Liver (tissue), 9 donors: ENCODE results near the gene KLF4. TPM values are rescaled to one million over a fixed set of nuclear protein-coding genes. Genes with fewer than 3 reads are reported as not detected.

Experiments
- DNase-seq: peaks from one replicate; pipeline ENCODE4 v3.0.0-alpha.2; 2017; ENCODE audit warnings: low spot score
- H3K27ac ChIP-seq, 2 donors: one replicate each; pipeline ENCODE4 v1.7.0; 2013; ENCODE audit warnings: inconsistent platforms in 2 of 2, low read length in 2 of 2, control low read depth in 1 of 2, low read depth in 1 of 2, mild to moderate bottlenecking in 1 of 2
- H3K27me3 ChIP-seq, 4 donors: one replicate each; pipeline versions ENCODE4 v1.6.1 to v1.7.0; 2013; ENCODE audit warnings: low read length in 3 of 4, inconsistent platforms in 1 of 4, mild to moderate bottlenecking in 1 of 4, moderate library complexity in 1 of 4; ENCODE audit not compliant: control insufficient read depth in 4 of 4, insufficient read depth in 4 of 4
- H3K36me3 ChIP-seq, 4 donors: one replicate each; pipeline versions ENCODE4 v1.6.1 to v1.7.0; 2013; ENCODE audit warnings: low read length in 3 of 4, mild to moderate bottlenecking in 3 of 4, low read depth in 1 of 4, moderate library complexity in 1 of 4; ENCODE audit not compliant: control insufficient read depth in 4 of 4, insufficient read depth in 3 of 4
- H3K4me1 ChIP-seq, 4 donors: one replicate each; pipeline versions ENCODE4 v1.6.1 to v1.7.0; 2013; ENCODE audit warnings: low read length in 3 of 4, mild to moderate bottlenecking in 3 of 4, moderate library complexity in 1 of 4; ENCODE audit not compliant: control insufficient read depth in 4 of 4, insufficient read depth in 4 of 4
- H3K4me3 ChIP-seq, 3 donors: one replicate each; pipeline versions ENCODE4 v1.6.1 to v1.7.0; 2013; ENCODE audit warnings: low read length in 3 of 3, control low read depth in 1 of 3, low read depth in 1 of 3, mild to moderate bottlenecking in 1 of 3
- H3K9ac ChIP-seq, 2 donors: one replicate each; pipeline ENCODE4 v1.7.0; 2013; ENCODE audit warnings: low read length in 2 of 2, mild to moderate bottlenecking in 2 of 2, moderate library complexity in 2 of 2, control low read depth in 1 of 2, low read depth in 1 of 2
- H3K9me3 ChIP-seq, 4 donors: one replicate each; pipeline versions ENCODE4 v1.6.1 to v1.7.0; 2013; ENCODE audit warnings: low read length in 3 of 4; ENCODE audit not compliant: control insufficient read depth in 4 of 4
- ATF3 ChIP-seq: IDR thresholded peaks from 2 replicates; pipeline ENCODE4 v1.6.1; 2016; ENCODE audit warnings: antibody characterized with exemption
- EGR1 ChIP-seq, 2 donors: IDR thresholded peaks; 2 replicates each; pipeline ENCODE4 v1.6.1; 2016 to 2018; ENCODE audit warnings: antibody characterized with exemption in 2 of 2, low read depth in 2 of 2
- FOXA2 ChIP-seq: IDR thresholded peaks from 2 replicates; pipeline ENCODE4 v1.6.1; 2016; ENCODE audit warnings: antibody characterized with exemption
- GABPA ChIP-seq, 2 donors: IDR thresholded peaks in 1 of 2; conservative IDR thresholded peaks in 1 of 2; 2 replicates each; pipeline ENCODE4 v1.6.1; 2016; ENCODE audit warnings: antibody characterized with exemption in 2 of 2, mild to moderate bottlenecking in 1 of 2, moderate library complexity in 1 of 2
- HNF4A ChIP-seq, 2 donors: conservative IDR thresholded peaks; 2 replicates each; pipeline ENCODE4 v1.6.1; 2016; ENCODE audit warnings: antibody characterized with exemption in 2 of 2, mild to moderate bottlenecking in 2 of 2
- HNF4G ChIP-seq: IDR thresholded peaks from 2 replicates; pipeline ENCODE4 v1.6.1; 2016; ENCODE audit warnings: antibody characterized with exemption
- JUND ChIP-seq, 2 donors: IDR thresholded peaks; 2 replicates each; pipeline ENCODE4 v1.6.1; 2016; ENCODE audit warnings: antibody characterized with exemption in 2 of 2
- NR2F2 ChIP-seq: IDR thresholded peaks from 2 replicates; pipeline ENCODE4 v1.6.1; 2016; ENCODE audit warnings: antibody characterized with exemption
- RAD21 ChIP-seq, 2 donors: IDR thresholded peaks; 2 replicates each; pipeline ENCODE4 v1.6.1; 2016; ENCODE audit warnings: antibody characterized with exemption in 2 of 2, mild to moderate bottlenecking in 2 of 2
- REST ChIP-seq: IDR thresholded peaks from 2 replicates; pipeline ENCODE4 v1.6.1; 2016; ENCODE audit warnings: antibody characterized with exemption, mild to moderate bottlenecking
- RXRA ChIP-seq, 2 donors: IDR thresholded peaks; 2 replicates each; pipeline ENCODE4 v1.6.1; 2017 to 2018; ENCODE audit warnings: antibody characterized with exemption in 2 of 2, mild to moderate bottlenecking in 1 of 2
- TAF1 ChIP-seq: conservative IDR thresholded peaks from 2 replicates; pipeline ENCODE4 v1.6.1; 2016; ENCODE audit warnings: antibody characterized with exemption, mild to moderate bottlenecking
- YY1 ChIP-seq: IDR thresholded peaks from 2 replicates; pipeline ENCODE4 v1.6.1; 2016; ENCODE audit warnings: antibody characterized with exemption, mild to moderate bottlenecking
- ZBTB33 ChIP-seq: IDR thresholded peaks from 2 replicates; pipeline ENCODE4 v1.6.1; 2016; ENCODE audit warnings: antibody characterized with exemption
- WGBS: extraction: QIAGEN DNeasy Blood & Tissue Kit; methylation state at CpG from one replicate; pipeline ENCODE4 v1.1.7; 2013; 5-methylcytosine and 5-hydroxymethylcytosine counted together
- polyA plus RNA-seq, 2 donors: library from polyadenylated mRNA; stranded (reverse) in 1 of 2; unstranded in 1 of 2; fragments of 200-250 nt in 1 of 2; fragments of >200 nt in 1 of 2; fragmentation: Nextera tagmentation in 1 of 2; extraction: Ambion mirVana in 1 of 2; gene quantifications; one replicate each; pipeline versions ENCODE4 v1.2.1 to v1.2.3, GENCODE V29; 2013 to 2015
- total RNA-seq, 2 donors: library from RNA; depleted of rRNA; stranded (reverse); fragments of >200 nt; gene quantifications; one replicate each; pipeline ENCODE4 v1.2.3, GENCODE V29; 2014
- donor health status: healthy.
- donor health status: healthy.
- donor health status: healthy.
- donor health status: healthy.
- donor health status: healthy.

The KLF4 gene
- total and polyA plus RNA-seq, 4 donors: 1.1 to 7.4 (median 3.2) TPM

- no peak for TF ChIP-seq NR2F2
- TF ChIP-seq RXRA (IDR thresholded peaks at IDR 0.05): no peak
- no peak for TF ChIP-seq HNF4G
- TF ChIP-seq FOXA2: no peak
- no peak for TF ChIP-seq TAF1
- no peak for TF ChIP-seq ATF3
- no peak for TF ChIP-seq EGR1 (IDR thresholded peaks at IDR 0.05; ENCODE audit: low read depth in 2 of 2)
- no peak for TF ChIP-seq REST
- no peak for TF ChIP-seq HNF4A (conservative IDR thresholded peaks at IDR 0.05)
- TF ChIP-seq YY1: no peak
- no peaks in the 10 kb centered on the region for H3K36me3 ChIP-seq
- H3K9ac ChIP-seq: no peak overlapping the region
- no peak for DNase-seq
- no peaks in the 10 kb centered on the region for H3K9me3 ChIP-seq
- H3K27me3 ChIP-seq: no peaks in the 10 kb centered on the region
- no peaks in the 10 kb centered on the region for H3K4me1 ChIP-seq
- WGBS: 91% methylated on average over 4 of the region's 4 CpGs
- no peak overlapping the region for H3K4me3 ChIP-seq
- no peak overlapping the region for H3K27ac ChIP-seq
These were observed 10.8 kb downstream of the KLF4 start for GRCh38 chr9:107478805-107479204.

- H3K36me3 ChIP-seq: no peaks in the 10 kb centered on the region
- no peaks in the 10 kb centered on the region for H3K4me1 ChIP-seq
- no peak overlapping the region for H3K27ac ChIP-seq
- no peaks in the 10 kb centered on the region for H3K27me3 ChIP-seq
- H3K4me3 ChIP-seq: no peak overlapping the region
- WGBS: 87% methylated on average over 6 of the region's 6 CpGs
- TF ChIP-seq GABPA (IDR thresholded peaks at IDR 0.05 in 1 of 2, conservative IDR thresholded peaks at IDR 0.05 in 1 of 2): no peak
- no peak for TF ChIP-seq YY1
- TF ChIP-seq JUND (IDR thresholded peaks at IDR 0.05): no peak
- no peak for TF ChIP-seq HNF4G
- no peak for TF ChIP-seq NR2F2
- TF ChIP-seq RAD21 (IDR thresholded peaks at IDR 0.05): no peak
- TF ChIP-seq ZBTB33: no peak
- TF ChIP-seq EGR1 (IDR thresholded peaks at IDR 0.05; ENCODE audit: low read depth in 2 of 2): no peak
- TF ChIP-seq ATF3: no peak
- H3K9me3 ChIP-seq: no peaks in the 10 kb centered on the region
- DNase-seq: no peak
- no peak overlapping the region for H3K9ac ChIP-seq
These were observed 15.4 kb downstream of the KLF4 start for GRCh38 chr9:107474124-107474523.
